CD14-positive monocyte (primary cell): Measurements from ENCODE around the gene NAT9. TPM values are rescaled to one million over a fixed set of nuclear protein-coding genes. Genes with fewer than 3 reads are reported as not detected.

Experiments used
- DNase-seq, 3 donors: peaks; one replicate each; pipeline ENCODE4 v3.0.0-alpha.2; 2011 to 2022
- H2AFZ ChIP-seq: 2 replicates; pipeline ENCODE4 v1.6.0; 2012; ENCODE audit warnings: mild to moderate bottlenecking, low read depth, low read length, inconsistent platforms; ENCODE audit not compliant: insufficient read depth, poor library complexity, severe bottlenecking
- H3K27ac ChIP-seq, 2 donors: 1 replicate in 1 of 2; 2 replicates in 1 of 2; pipeline ENCODE4 v1.5.1; 2012 to 2013; ENCODE audit warnings: low read length in 2 of 2, control low read depth in 1 of 2, inconsistent platforms in 1 of 2, low read depth in 1 of 2, mild to moderate bottlenecking in 1 of 2
- H3K27me3 ChIP-seq, 2 donors: one replicate each; pipeline versions ENCODE4 v1.6.0 to v1.6.1; 2011 to 2013; ENCODE audit warnings: low read length in 2 of 2; ENCODE audit not compliant: control insufficient read depth in 2 of 2, insufficient read depth in 2 of 2
- H3K36me3 ChIP-seq, 2 donors: replicated peaks in 1 of 2; 1 replicate in 1 of 2; 2 replicates in 1 of 2; pipeline versions ENCODE4 v1.5.1 to v1.6.1; 2012 to 2013; ENCODE audit warnings: low read length in 2 of 2, control low read depth in 1 of 2, inconsistent platforms in 1 of 2, mild to moderate bottlenecking in 1 of 2; ENCODE audit not compliant: insufficient read depth in 2 of 2, control insufficient read depth in 1 of 2
- H3K4me1 ChIP-seq, 2 donors: 1 replicate in 1 of 2; 2 replicates in 1 of 2; pipeline versions ENCODE4 v1.5.1 to v1.6.1; 2012 to 2013; ENCODE audit warnings: low read length in 2 of 2, control low read depth in 1 of 2, inconsistent platforms in 1 of 2, mild to moderate bottlenecking in 1 of 2, moderate library complexity in 1 of 2; ENCODE audit not compliant: insufficient read depth in 2 of 2, control insufficient read depth in 1 of 2
- H3K4me2 ChIP-seq: replicated peaks from 2 replicates; pipeline ENCODE3; 2012; ENCODE audit warnings: low read length, moderate library complexity, mild to moderate bottlenecking; ENCODE audit not compliant: poor library complexity, severe bottlenecking; ENCODE audit errors: extremely low read depth
- H3K4me3 ChIP-seq, 3 experiments: fragments of 200-600 bp in 1 of 3; sonication (generic) in 1 of 3; replicated peaks in 1 of 3; 1 replicate in 2 of 3; 2 replicates in 1 of 3; pipeline ENCODE4 v1.5.1; 2011 to 2013; ENCODE audit warnings: low read length in 3 of 3, mild to moderate bottlenecking in 3 of 3, control low read depth in 2 of 3, low read depth in 2 of 3, inconsistent platforms in 1 of 3, moderate library complexity in 1 of 3
- H3K79me2 ChIP-seq: 2 replicates; pipeline ENCODE4 v1.6.0; 2012; ENCODE audit warnings: mild to moderate bottlenecking, control low read depth, inconsistent platforms, low read length, moderate library complexity; ENCODE audit not compliant: insufficient read depth
- H3K9ac ChIP-seq: 2 replicates; pipeline ENCODE4 v1.6.0; 2017; ENCODE audit warnings: low read length, mild to moderate bottlenecking; ENCODE audit not compliant: insufficient read depth, poor library complexity, severe bottlenecking
- H3K9me3 ChIP-seq, 2 donors: replicated peaks in 1 of 2; 1 replicate in 1 of 2; 2 replicates in 1 of 2; pipeline versions ENCODE4 v1.5.1 to v1.6.1; 2012 to 2013; ENCODE audit warnings: low read length in 2 of 2, control low read depth in 1 of 2; ENCODE audit not compliant: control insufficient read depth in 1 of 2, insufficient read depth in 1 of 2
- H4K20me1 ChIP-seq: 2 replicates; pipeline ENCODE4 v1.6.0; 2012; ENCODE audit warnings: mild to moderate bottlenecking, low read length, control low read depth, moderate library complexity; ENCODE audit not compliant: insufficient read depth
- H3K27ac Mint-ChIP-seq, 7 donors: one replicate each; pipeline ENCODE4 v1.8.0; 2020; ENCODE audit warnings: mild to moderate bottlenecking in 7 of 7, mixed read lengths in 7 of 7, moderate library complexity in 6 of 7, inconsistent platforms in 2 of 7
- H3K27me3 Mint-ChIP-seq, 3 donors: one replicate each; pipeline ENCODE4 v1.8.0; 2021 to 2022; ENCODE audit warnings: low read depth in 3 of 3, mild to moderate bottlenecking in 3 of 3, mixed read lengths in 3 of 3, moderate library complexity in 3 of 3, inconsistent platforms in 1 of 3
- H3K36me3 Mint-ChIP-seq, 2 donors: one replicate each; pipeline ENCODE4 v1.8.0; 2020; ENCODE audit warnings: mixed read lengths in 2 of 2, inconsistent platforms in 1 of 2, mild to moderate bottlenecking in 1 of 2
- H3K4me1 Mint-ChIP-seq: one replicate; pipeline ENCODE4 v1.8.0; 2020; ENCODE audit warnings: mild to moderate bottlenecking, mixed read lengths
- H3K4me3 Mint-ChIP-seq, 2 donors: one replicate each; pipeline ENCODE4 v1.8.0; 2020; ENCODE audit warnings: mild to moderate bottlenecking in 2 of 2, mixed read lengths in 2 of 2, moderate library complexity in 1 of 2
- H3K9me3 Mint-ChIP-seq, 7 donors: one replicate each; pipeline ENCODE4 v1.8.0; 2020 to 2022; ENCODE audit warnings: mixed read lengths in 7 of 7, mild to moderate bottlenecking in 6 of 7, moderate library complexity in 6 of 7, inconsistent platforms in 2 of 7
- WGBS: methylation state at CpG from one replicate; pipeline ENCODE4 v1.1.5; 2013; ENCODE audit warnings: missing lambda C conversion rate; ENCODE audit not compliant: insufficient coverage; 5-methylcytosine and 5-hydroxymethylcytosine counted together
- intact Hi-C, 2 donors: fragments of 100-400 bp; cut with micrococcal nuclease; formaldehyde crosslinking; loops; one replicate each; pipeline versions ENCODE4 v1.15.0 to v1.15.1; 2023
- polyA plus RNA-seq, 3 donors: library from polyadenylated mRNA; depleted of rRNA in 1 of 3; unstranded in 2 of 3; stranded (reverse) in 1 of 3; fragments of 300-500 nt in 2 of 3; fragments of >200 nt in 1 of 3; fragmentation: Illumina TruSeq in 2 of 3; gene quantifications; 1 replicate in 2 of 3; 2 replicates in 1 of 3; pipeline ENCODE4 v1.2.3, GENCODE V29; 2012 to 2021
- TF ChIP-seq, protein P1 (sequence below): fragments of 200-600 bp; IDR thresholded peaks from one replicate; pipeline ENCODE4 v1.8.0; 2022; ENCODE audit warnings: antibody characterized with exemption, mild to moderate bottlenecking

NAT9 gene
- polyA plus RNA-seq, 3 donors, result 7.1 to 95.6 (median 7.8) TPM

DNA sequence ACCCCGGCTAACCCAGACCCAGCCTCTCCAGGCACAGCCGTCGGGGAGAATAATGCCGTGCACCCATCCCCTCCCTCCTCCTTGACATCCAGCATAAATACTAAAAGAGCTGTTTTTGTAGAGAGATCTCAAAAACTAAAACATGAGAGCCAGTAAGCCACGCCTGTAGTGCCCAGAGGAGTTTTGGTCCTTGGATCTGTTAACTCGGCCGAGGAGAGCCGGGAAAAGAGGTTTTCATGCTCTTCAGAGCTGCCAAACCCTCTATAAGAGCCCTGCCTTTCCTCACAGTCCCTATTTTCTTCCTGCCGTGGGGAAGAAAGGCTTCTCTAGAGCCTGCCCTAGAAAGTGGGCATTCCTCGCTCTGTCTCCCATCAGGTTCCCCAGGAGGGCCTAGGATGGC, 30.2 kb upstream of the NAT9 start:
- Histone ChIP-seq H3K27ac (no peak overlapping the region), H2AFZ (no peak overlapping the region), H3K9ac (no peak overlapping the region), H3K4me3 (no peak overlapping the region), H3K36me3 (peaks cover 39 to 64% of the 10 kb centered on the region in 2 donors), H4K20me1 (peaks cover 70% of the 10 kb centered on the region), H3K4me1 (peaks cover 33 to 45% of the 10 kb centered on the region in 2 donors), H3K9me3 (no peaks in the 10 kb centered on the region), H3K4me2 (no peak overlapping the region), H3K79me2 (peaks cover 12% of the 10 kb centered on the region), H3K27me3 (no peaks in the 10 kb centered on the region)
- TF ChIP-seq, protein P1, sequence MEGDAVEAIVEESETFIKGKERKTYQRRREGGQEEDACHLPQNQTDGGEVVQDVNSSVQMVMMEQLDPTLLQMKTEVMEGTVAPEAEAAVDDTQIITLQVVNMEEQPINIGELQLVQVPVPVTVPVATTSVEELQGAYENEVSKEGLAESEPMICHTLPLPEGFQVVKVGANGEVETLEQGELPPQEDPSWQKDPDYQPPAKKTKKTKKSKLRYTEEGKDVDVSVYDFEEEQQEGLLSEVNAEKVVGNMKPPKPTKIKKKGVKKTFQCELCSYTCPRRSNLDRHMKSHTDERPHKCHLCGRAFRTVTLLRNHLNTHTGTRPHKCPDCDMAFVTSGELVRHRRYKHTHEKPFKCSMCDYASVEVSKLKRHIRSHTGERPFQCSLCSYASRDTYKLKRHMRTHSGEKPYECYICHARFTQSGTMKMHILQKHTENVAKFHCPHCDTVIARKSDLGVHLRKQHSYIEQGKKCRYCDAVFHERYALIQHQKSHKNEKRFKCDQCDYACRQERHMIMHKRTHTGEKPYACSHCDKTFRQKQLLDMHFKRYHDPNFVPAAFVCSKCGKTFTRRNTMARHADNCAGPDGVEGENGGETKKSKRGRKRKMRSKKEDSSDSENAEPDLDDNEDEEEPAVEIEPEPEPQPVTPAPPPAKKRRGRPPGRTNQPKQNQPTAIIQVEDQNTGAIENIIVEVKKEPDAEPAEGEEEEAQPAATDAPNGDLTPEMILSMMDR, result no peak
- intact Hi-C loops, result loop anchor here in 1 of 2 donors (5.0 kb wide), 1 partner anchor 46 kb away; no protein-coding TSS in a partner anchor
- Mint-ChIP-seq H3K27me3 (peaks cover 2 to 7% (median 4%) of the 10 kb centered on the region in 3 donors), H3K4me1 (peaks cover 47% of the 10 kb centered on the region), H3K9me3 (no peaks in the 10 kb centered on the region), H3K36me3 (peaks cover 77 to 86% of the 10 kb centered on the region in 2 donors), H3K27ac (no peak overlapping the region), H3K4me3 (no peak overlapping the region)
- no CpG with 5 or more reads among the region's 10 CpGs for WGBS
- DNase-seq, result no peak

DNA sequence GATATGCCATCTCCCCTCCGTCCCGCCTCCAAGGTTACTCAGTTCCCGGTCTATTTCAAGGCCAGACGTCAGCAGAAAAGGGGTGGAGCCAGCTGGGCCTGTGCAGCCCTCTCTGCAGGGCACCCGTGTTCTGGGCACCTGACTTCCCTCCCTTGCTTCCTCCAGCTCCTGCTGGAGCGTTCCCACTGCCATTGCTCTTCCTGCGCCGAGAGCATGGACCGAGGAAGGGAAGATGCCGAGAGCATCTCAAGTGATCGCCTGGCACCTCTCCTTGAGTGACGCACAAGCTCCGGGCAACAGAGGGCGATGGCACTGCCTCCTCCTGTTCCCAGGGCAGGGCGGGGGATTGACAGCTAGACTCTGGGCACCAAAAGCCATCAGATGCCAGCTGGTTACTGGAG, 29.4 kb upstream of the NAT9 start:
- WGBS, result 84% methylated on average over 15 of the region's 15 CpGs
- peaks cover 2 to 7% (median 4%) of the 10 kb centered on the region in 3 donors for H3K27me3 Mint-ChIP-seq
- Histone ChIP-seq H3K27ac (no peak overlapping the region), H3K9me3 (no peaks in the 10 kb centered on the region), H3K4me2 (no peak overlapping the region), H3K4me3 (no peak overlapping the region), H3K27me3 (no peaks in the 10 kb centered on the region), H3K4me1 (peaks cover 28 to 38% of the 10 kb centered on the region in 2 donors), H4K20me1 (peaks cover 73% of the 10 kb centered on the region), H2AFZ (no peak overlapping the region), H3K36me3 (peaks cover 47 to 70% of the 10 kb centered on the region in 2 donors), H3K9ac (no peak overlapping the region), H3K79me2 (peaks cover 12% of the 10 kb centered on the region)
- H3K9me3 Mint-ChIP-seq, result no peaks in the 10 kb centered on the region
- H3K4me1 Mint-ChIP-seq, result peaks cover 39% of the 10 kb centered on the region
- TF ChIP-seq, protein P1, result no peak
- H3K36me3 Mint-ChIP-seq, result peaks cover 79 to 86% of the 10 kb centered on the region in 2 donors
- no peak overlapping the region for H3K4me3 Mint-ChIP-seq
- DNase-seq, result no peak
- no peak overlapping the region for H3K27ac Mint-ChIP-seq
- intact Hi-C loops, result loop anchor here in 1 of 2 donors (5.0 kb wide), 1 partner anchor 47 kb away; no protein-coding TSS in a partner anchor
